HepG2 (cell line): Measurements from ENCODE around the gene EIF4G2. TPM values are rescaled to one million over a fixed set of nuclear protein-coding genes. Genes with fewer than 3 reads are reported as not detected.

Experiments used
- HMGXB3 ChIP-seq: sonication (generic); formaldehyde crosslinking; IDR thresholded peaks from 2 replicates; pipeline ENCODE4 v1.4.0; 2020; ENCODE audit warnings: missing genetic modification reagents, borderline replicate concordance
- IRF2 ChIP-seq: IDR thresholded peaks from 2 replicates; pipeline ENCODE4 v1.6.1; 2018; ENCODE audit warnings: missing genetic modification reagents, missing compliant biosample characterization
- ISL2 ChIP-seq: sonication (generic); formaldehyde crosslinking; IDR thresholded peaks from 2 replicates; pipeline ENCODE4 v1.5.0; 2020; ENCODE audit warnings: missing genetic modification reagents
- PBX3 ChIP-seq: sonication (generic); formaldehyde crosslinking; IDR thresholded peaks from 2 replicates; pipeline ENCODE4 v1.8.1; 2023; ENCODE audit warnings: missing genetic modification reagents, inconsistent platforms, borderline replicate concordance
- SP140L ChIP-seq: sonication (generic); formaldehyde crosslinking; IDR thresholded peaks from 2 replicates; pipeline ENCODE4 v1.4.0; 2020; ENCODE audit warnings: missing genetic modification reagents, borderline replicate concordance
- SYNCRIP ChIP-seq: fragments of 200-400 bp; formaldehyde crosslinking; IDR thresholded peaks from 2 replicates; pipeline ENCODE4 v1.6.1; 2018; ENCODE audit warnings: mild to moderate bottlenecking, low read depth, low read length; ENCODE audit not compliant: insufficient read depth
- ZC3H4 ChIP-seq: sonication (generic); formaldehyde crosslinking; IDR thresholded peaks from 2 replicates; pipeline ENCODE4 v1.4.0; 2020; ENCODE audit warnings: missing genetic modification reagents, borderline replicate concordance
- ZNF264 ChIP-seq: sonication (generic); formaldehyde crosslinking; IDR thresholded peaks from 2 replicates; pipeline ENCODE4 v1.4.0; 2020; ENCODE audit warnings: missing genetic modification reagents
- ZNF281 ChIP-seq: sonication (generic); formaldehyde crosslinking; IDR thresholded peaks from 2 replicates; pipeline ENCODE4 v1.4.0; 2020; ENCODE audit warnings: missing genetic modification reagents, borderline replicate concordance
- ZNF574 ChIP-seq: sonication (generic); formaldehyde crosslinking; IDR thresholded peaks from 2 replicates; pipeline ENCODE4 v1.4.0; 2020; ENCODE audit warnings: missing genetic modification reagents
- ZNF614 ChIP-seq: IDR thresholded peaks from 2 replicates; pipeline ENCODE4 v1.6.1; 2018; ENCODE audit warnings: missing biosample characterization, missing genetic modification reagents, inconsistent platforms, borderline replicate concordance
- ZNF776 ChIP-seq: sonication (generic); formaldehyde crosslinking; IDR thresholded peaks from 2 replicates; pipeline ENCODE4 v1.4.0; 2020; ENCODE audit warnings: mild to moderate bottlenecking, missing genetic modification reagents
- ZNF777 ChIP-seq: sonication (generic); formaldehyde crosslinking; IDR thresholded peaks from 2 replicates; pipeline ENCODE4 v1.4.0; 2020; ENCODE audit warnings: missing genetic modification reagents
- ZNF782 ChIP-seq: sonication (generic); formaldehyde crosslinking; IDR thresholded peaks from 2 replicates; pipeline ENCODE4 v1.4.0; 2020; ENCODE audit warnings: missing genetic modification reagents, mild to moderate bottlenecking, borderline replicate concordance
- polyA plus RNA-seq, 8 experiments: library from polyadenylated mRNA; depleted of rRNA in 3 of 8; stranded (reverse) in 7 of 8; unstranded in 1 of 8; fragments of >200 nt; fragmentation: Illumina TruSeq in 4 of 8; extraction: Trizol in 4 of 8; gene quantifications; 2 replicates each; pipeline versions ENCODE4 v1.2.1 to v1.2.3, GENCODE V29; 2011 to 2016; ENCODE audit warnings: low read depth in 4 of 8, missing spikeins in 1 of 8, mixed read lengths in 1 of 8; ENCODE audit not compliant: insufficient read depth in 1 of 8
- total RNA-seq, 5 experiments: library from RNA; depleted of rRNA; stranded (reverse); fragments of >200 nt; fragmentation: Illumina TruSeq; extraction: Trizol; gene quantifications; 2 replicates each; pipeline ENCODE4 v1.2.3, GENCODE V29; 2016; ENCODE audit warnings: low read depth in 1 of 5
- TF ChIP-seq, protein P1 (sequence below): sonication (generic); formaldehyde crosslinking; conservative IDR thresholded peaks from 2 replicates; pipeline ENCODE4 v1.8.1; 2023; ENCODE audit warnings: missing genetic modification reagents

Gene EIF4G2
- total and polyA plus RNA-seq, 2 of the 13 experiments (the other 11 are each of a cell fraction or from before 2014, with no cell fraction given), result 362 to 546 TPM

GRCh38 chr11:10808553-10809372, at the start of gene EIF4G2 (continued):
- TF ChIP-seq ZNF574 (CRISPR knock-in tag) (peak; percentile 70), ZC3H4 (CRISPR knock-in tag) (no peak), IRF2 (CRISPR knock-in tag) (peak; percentile 73; the same call in 1 of the 2 replicates), ZNF281 (CRISPR knock-in tag) (no peak), PBX3 (CRISPR knock-in tag) (peak; percentile 62; the same call in 1 of the 2 replicates), SYNCRIP (no peak), SP140L (CRISPR knock-in tag) (no peak), ZNF614 (CRISPR knock-in tag) (peak; percentile 21; the same call in 1 of the 2 replicates), HMGXB3 (CRISPR knock-in tag) (peak; percentile 80; the same call in 1 of the 2 replicates), ISL2 (CRISPR knock-in tag) (no peak; the same call in 1 of the 2 replicates), ZNF777 (peak; percentile 2; the same call in 1 of the 2 replicates), ZNF264 (peak; percentile 69; the same call in 1 of the 2 replicates), ZNF782 (CRISPR knock-in tag) (peak; percentile 79), ZNF776 (CRISPR knock-in tag) (no peak; the same call in 1 of the 2 replicates)
- TF ChIP-seq, protein P1, sequence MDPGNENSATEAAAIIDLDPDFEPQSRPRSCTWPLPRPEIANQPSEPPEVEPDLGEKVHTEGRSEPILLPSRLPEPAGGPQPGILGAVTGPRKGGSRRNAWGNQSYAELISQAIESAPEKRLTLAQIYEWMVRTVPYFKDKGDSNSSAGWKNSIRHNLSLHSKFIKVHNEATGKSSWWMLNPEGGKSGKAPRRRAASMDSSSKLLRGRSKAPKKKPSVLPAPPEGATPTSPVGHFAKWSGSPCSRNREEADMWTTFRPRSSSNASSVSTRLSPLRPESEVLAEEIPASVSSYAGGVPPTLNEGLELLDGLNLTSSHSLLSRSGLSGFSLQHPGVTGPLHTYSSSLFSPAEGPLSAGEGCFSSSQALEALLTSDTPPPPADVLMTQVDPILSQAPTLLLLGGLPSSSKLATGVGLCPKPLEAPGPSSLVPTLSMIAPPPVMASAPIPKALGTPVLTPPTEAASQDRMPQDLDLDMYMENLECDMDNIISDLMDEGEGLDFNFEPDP (CRISPR knock-in tag), result no peak
